ENCODE results near the gene KRT80. TPM values are rescaled to one million over a fixed set of nuclear protein-coding genes. Genes with fewer than 3 reads are reported as not detected.

The KRT80 gene
- total and polyA plus RNA-seq, 2 of the 13 experiments (the other 11 are each of a cell fraction or from before 2014, with no cell fraction given) = 0.27 to 0.53 TPM

DNA sequence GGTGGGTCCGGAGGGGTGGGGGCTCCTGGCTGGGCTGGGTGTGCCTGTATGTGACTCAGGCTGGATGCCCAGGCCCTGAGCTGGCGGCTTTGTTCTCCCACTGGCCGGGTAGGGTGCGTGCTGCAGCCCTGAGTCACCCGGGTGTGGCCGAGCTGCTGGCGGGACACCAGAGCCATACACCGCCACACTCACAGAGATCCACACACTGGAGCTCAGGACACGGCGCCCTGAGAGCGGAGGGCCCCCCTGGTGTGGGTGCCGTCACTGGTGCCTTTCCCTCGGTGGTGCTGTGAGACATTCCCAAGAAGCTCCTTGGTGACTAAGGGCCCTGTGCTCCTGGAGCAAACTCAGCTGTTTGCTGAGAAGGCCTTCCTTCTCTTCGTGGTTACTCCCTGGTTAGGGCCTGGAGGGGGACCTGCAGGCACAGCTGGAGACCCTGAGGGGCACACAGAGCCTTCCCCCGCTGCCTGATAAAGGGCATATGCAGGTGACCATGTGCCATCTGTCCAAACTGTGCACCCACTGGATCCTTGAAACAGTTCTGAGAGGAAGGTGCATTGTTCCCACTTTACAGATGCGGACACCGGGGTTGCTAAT is 44.3 kb downstream of the KRT80 start (continued):
- TF ChIP-seq ZNF512B (CRISPR knock-in tag; IDR thresholded peaks at IDR 0.05; ENCODE audit: borderline replicate concordance) (no peak), ZNF644 (CRISPR knock-in tag; IDR thresholded peaks at IDR 0.05; ENCODE audit: low read depth) (no peak), ZNF7 (CRISPR knock-in tag; IDR thresholded peaks at IDR 0.05) (no peak), ARNTL (CRISPR knock-in tag; IDR thresholded peaks at IDR 0.05) (no peak), ATM (IDR thresholded peaks at IDR 0.05; ENCODE audit: borderline replicate concordance) (no peak)

GRCh38 chr12:52146822-52147366 is 44.9 kb downstream of the KRT80 start:
- Histone ChIP-seq H3K79me2 (ENCODE audit: insufficient read depth, low read length) (no peaks in the 10 kb centered on the region), H3K4me3 (replicated peaks in 1 of 3; ENCODE audit: insufficient read depth in 1 of 3, low read depth in 2 of 3, low read length in 3 of 3) (no peak overlapping the region), H3K9ac (ENCODE audit: insufficient read depth, low read depth, low read length) (no peak overlapping the region), H3K27ac (ENCODE audit: extremely low read length, insufficient read depth, low read length) (no peak overlapping the region), H3K27me3 (ENCODE audit: control insufficient read depth in 1 of 2, insufficient read depth in 2 of 2, low read length in 2 of 2) (peaks cover 1 to 14% of the 10 kb centered on the region in 2 experiments; a peak in 2 of 5 replicates), H3K9me3 (ENCODE audit: low read length) (no peaks in the 10 kb centered on the region), H3K4me1 (ENCODE audit: insufficient read depth, low read length) (peaks cover 7% of the 10 kb centered on the region; the same call in 1 of the 2 replicates), H3K36me3 (replicated peaks in 1 of 2; ENCODE audit: control insufficient read depth in 1 of 2, insufficient read depth in 2 of 2, low read length in 2 of 2) (no peaks in the 10 kb centered on the region), H2AFZ (ENCODE audit: low read length) (no peak overlapping the region), H3K4me2 (ENCODE audit: low read depth, low read length) (no peak overlapping the region), H4K20me1 (ENCODE audit: insufficient read depth, low read length) (no peaks in the 10 kb centered on the region)
- ChIA-PET POLR2A (interaction anchor here (1.2 kb wide), 1 partner anchor 846 kb away, joined by 3 read pairs; no protein-coding TSS in a partner anchor), CTCF (ENCODE audit: low intra/inter-chr PET ratio, low total read pairs) (no interaction called here)
- FAIRE-seq (no peak), DNase-seq (ENCODE audit: low spot score) (no peak), ATAC-seq (no peak)
- in situ Hi-C loops (cut with HindIII; ENCODE audit: extremely low pct_ligation_motif_present, low pct_unique_long_range_greater_than_20kb) (loop anchor here (5.0 to 25.0 kb wide), 4 partner anchors 180 to 840 kb away; no protein-coding TSS in a partner anchor), intact Hi-C loops (cut with micrococcal nuclease; ENCODE audit: unreplicated experiment) (no loop called here)
- no peak for TF ChIP-seq ZNF350 (CRISPR knock-in tag; IDR thresholded peaks at IDR 0.05; ENCODE audit: borderline replicate concordance, low read depth)
- TF ChIP-seq, protein P1, sequence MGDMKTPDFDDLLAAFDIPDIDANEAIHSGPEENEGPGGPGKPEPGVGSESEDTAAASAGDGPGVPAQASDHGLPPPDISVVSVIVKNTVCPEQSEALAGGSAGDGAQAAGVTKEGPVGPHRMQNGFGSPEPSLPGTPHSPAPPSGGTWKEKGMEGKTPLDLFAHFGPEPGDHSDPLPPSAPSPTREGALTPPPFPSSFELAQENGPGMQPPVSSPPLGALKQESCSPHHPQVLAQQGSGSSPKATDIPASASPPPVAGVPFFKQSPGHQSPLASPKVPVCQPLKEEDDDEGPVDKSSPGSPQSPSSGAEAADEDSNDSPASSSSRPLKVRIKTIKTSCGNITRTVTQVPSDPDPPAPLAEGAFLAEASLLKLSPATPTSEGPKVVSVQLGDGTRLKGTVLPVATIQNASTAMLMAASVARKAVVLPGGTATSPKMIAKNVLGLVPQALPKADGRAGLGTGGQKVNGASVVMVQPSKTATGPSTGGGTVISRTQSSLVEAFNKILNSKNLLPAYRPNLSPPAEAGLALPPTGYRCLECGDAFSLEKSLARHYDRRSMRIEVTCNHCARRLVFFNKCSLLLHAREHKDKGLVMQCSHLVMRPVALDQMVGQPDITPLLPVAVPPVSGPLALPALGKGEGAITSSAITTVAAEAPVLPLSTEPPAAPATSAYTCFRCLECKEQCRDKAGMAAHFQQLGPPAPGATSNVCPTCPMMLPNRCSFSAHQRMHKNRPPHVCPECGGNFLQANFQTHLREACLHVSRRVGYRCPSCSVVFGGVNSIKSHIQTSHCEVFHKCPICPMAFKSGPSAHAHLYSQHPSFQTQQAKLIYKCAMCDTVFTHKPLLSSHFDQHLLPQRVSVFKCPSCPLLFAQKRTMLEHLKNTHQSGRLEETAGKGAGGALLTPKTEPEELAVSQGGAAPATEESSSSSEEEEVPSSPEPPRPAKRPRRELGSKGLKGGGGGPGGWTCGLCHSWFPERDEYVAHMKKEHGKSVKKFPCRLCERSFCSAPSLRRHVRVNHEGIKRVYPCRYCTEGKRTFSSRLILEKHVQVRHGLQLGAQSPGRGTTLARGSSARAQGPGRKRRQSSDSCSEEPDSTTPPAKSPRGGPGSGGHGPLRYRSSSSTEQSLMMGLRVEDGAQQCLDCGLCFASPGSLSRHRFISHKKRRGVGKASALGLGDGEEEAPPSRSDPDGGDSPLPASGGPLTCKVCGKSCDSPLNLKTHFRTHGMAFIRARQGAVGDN (CRISPR knock-in tag; IDR thresholded peaks at IDR 0.05) = 0 out of 2 replicates have a peak, but pooled peaks have one; percentile 3
- WGBS (ENCODE audit: low lambda C conversion rate) = 57% methylated on average over 4 of the region's 11 CpGs
- BruUV-seq (replicated peaks) = no TSS peak
